Renal cortex interstitium (tissue), 11 donors: ENCODE data around the gene RERE. TPM values are rescaled to one million over a fixed set of nuclear protein-coding genes. Genes with fewer than 3 reads are reported as not detected.

Source experiments
- DNase-seq, 11 donors: peaks; one replicate each; pipeline ENCODE4 v3.0.0-alpha.2; 2013; ENCODE audit warnings: low read depth in 9 of 11, low spot score in 4 of 11; ENCODE audit errors: extremely low read depth in 1 of 11
- polyA plus RNA-seq, 3 donors: library from polyadenylated mRNA; unstranded; fragments of 120-200 nt; gene quantifications; one replicate each; pipeline ENCODE4 v1.2.1, GENCODE V29; 2013; ENCODE audit not compliant: insufficient read length in 3 of 3

The RERE gene
- polyA plus RNA-seq, 3 donors: 149 to 169 (median 157) TPM

GRCh38 chr1:8354038-8354437 is 463.4 kb downstream of the RERE start:
- DNase-seq: no peak

GRCh38 chr1:8352886-8353785 is 464.3 kb downstream of the RERE start:
- no peak for DNase-seq

GRCh38 chr1:8352471-8352845 is 465.0 kb downstream of the RERE start:
- DNase-seq: no peak

DNA sequence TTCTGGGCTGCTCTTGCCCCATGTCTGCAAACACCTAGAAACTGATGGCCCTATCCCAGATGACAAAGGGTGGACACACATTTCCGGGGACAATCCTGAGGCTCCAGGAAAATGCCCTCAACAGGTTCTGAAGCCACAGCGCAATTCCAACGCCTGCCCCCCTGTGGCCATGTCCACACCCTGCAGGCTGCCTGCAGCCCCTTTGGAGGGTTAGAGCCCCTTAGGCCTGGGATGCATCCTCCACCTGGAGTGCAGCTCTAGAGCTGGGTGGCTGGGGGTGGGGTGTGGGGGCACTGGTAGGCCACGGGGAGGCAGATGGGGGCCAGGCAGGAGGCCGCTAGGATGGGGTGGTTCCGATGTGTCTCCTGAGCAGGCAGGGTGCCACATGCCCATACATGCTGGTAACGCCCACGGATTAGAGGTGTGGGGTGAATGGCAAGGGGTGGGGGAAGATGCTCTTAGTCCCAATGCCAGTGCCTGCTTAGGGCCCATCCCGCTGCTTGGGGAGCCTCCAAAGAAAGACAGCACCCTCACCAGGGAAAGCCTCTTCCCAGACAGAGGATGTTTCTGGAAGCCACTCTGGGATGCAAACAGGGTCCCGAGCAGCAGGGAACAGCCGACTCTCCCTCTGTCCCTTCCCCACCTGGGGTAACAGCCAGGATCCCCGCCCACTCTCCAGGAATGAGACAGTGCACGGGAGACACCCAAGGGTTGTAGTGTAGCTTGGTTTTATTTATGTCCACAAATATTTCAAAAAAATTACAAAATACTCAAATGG is 465.6 kb downstream of the RERE start:
- no peak for DNase-seq

DNA sequence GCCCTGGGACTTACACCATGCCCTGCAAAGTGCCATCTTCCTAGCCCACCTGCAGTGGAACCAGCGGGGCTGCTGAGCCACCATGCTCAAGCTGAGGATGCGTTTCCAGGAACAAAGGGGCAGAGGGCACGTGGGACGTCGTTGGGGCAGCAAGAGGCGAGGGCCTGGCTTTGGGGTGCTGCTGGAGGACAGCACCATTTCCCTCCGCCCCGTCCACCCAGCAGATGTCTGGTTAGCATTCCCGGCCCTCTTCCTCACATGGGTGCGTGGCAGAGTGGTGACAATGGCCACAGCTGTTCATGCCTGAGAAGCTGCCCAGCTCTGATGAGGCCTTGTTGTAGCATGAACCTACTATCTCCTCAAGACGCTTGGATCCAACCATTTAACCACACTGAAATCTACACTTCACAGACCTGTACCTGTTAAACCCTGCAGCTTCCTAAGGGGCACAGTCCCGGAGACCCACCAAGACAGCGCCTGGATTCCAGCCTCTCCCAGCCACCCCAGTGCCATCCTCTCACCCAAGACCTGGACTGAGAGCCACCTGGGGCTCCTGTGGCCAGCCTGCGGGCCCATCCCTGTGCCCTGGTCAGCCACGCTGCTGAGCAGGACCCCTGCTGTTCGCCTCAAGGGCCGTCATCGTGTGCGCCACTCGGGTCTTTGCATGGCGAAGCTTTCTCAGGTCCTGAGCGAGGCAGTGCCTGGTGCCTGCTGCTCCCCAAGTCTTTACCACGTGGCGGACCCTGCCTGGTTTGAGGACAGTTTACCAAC is 466.3 kb downstream of the RERE start:
- DNase-seq: no peak

- DNase-seq: no peak
Observed at GRCh38 chr1:8349961-8350360, 467.5 kb downstream of the RERE start.

DNA sequence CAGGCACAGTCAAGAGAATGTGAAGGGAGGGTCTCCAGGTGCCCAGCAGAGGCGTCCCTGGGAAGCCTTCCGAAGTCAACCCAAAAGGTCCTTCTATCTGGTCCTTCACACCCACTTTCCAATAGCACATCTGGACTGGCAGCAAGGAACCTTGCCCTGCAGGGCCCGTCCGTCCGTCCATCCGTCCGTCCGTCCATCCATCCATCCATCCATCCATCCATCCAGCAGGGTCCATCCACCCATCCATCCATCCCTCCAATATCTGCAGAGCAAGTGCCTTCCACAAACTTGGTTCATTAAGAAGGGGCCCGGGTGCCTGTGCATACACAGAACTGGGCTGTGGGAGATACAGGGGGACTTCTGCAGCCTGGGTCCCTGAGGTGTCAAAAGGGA is 468.0 kb downstream of the RERE start:
- DNase-seq: no peak

DNA sequence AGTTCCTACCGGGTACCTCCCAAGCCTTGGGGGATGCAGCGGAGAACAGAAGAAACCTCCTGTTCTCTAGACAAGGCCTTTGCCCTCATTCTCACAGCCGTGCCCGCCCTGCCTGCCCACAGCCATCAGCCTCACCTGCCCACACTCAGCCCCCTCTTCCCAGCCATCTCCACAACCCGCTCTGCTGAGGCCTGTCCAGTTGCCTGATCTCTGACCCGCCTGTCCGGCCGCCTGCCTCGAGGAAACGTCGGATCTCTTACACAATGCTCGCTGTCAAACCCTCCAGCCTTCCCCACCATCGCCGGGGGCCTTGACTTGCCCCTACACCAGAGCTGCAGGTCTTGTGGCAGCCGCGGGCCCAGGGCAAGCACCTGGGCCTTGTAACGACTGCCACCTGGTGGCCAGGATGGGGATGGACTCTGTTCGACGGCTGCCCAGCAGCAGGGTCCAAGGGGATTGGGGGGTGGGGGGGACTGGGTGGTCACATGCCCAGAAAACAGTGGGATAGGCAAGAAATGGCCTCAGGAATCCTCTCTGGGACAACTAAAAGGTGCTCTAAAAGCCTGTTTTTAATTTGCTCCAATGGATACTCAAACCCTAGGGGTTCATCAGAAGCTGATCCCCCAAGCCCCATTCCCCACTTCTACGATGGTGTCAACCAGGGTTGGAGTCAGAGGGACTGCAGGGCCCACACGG is 468.5 kb downstream of the RERE start:
- peak in 3 of 11 donors; percentile 65 to 76 (median 67) for DNase-seq

DNA sequence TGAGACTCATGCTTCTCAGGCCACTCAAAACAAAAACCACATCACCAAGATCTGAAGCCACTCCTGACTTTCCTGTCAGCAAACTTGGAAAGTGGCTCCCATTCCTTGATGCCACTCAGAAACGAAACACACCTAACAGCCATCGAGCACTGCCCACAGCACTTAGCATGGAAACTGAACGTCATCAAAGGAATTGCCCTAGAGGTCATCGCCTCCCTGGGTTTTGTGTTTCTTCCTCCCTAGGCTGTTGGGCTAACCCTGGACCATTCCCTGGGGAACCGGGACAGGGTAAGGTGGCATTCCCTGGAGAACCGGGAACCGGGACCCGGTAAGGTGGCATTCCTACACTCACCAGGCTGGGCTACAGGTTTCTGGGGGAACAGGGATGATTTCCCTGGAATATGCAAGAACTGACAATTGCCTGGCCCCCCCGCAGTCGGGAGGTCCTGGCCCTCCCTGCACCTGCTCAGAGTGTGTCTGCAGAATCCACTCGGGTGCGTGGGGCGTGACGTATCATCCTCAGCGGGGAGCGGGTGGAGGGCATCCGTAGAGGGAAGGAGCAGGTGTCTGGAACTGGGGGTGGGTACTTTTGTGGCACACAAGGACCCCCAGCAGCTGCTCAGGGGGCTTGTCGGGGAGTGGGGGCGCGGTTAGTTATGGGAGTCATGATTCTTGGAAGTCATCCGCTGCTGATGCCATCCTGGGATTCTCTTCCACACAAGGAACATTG is 469.2 kb downstream of the RERE start:
- no peak for DNase-seq

GRCh38 chr1:8347635-8348034 is 469.8 kb downstream of the RERE start:
- DNase-seq: no peak

- DNase-seq: no peak
Observed at GRCh38 chr1:8345621-8346415, 471.6 kb downstream of the RERE start.

- DNase-seq: no peak
Observed at GRCh38 chr1:8344893-8345507, 472.4 kb downstream of the RERE start.

- DNase-seq: peak in 9 of 11 donors; percentile 54 to 83 (median 66)
Observed at GRCh38 chr1:8343464-8344001, 473.9 kb downstream of the RERE start.

- DNase-seq: no peak
Observed at GRCh38 chr1:8343044-8343443, 474.4 kb downstream of the RERE start.

DNA sequence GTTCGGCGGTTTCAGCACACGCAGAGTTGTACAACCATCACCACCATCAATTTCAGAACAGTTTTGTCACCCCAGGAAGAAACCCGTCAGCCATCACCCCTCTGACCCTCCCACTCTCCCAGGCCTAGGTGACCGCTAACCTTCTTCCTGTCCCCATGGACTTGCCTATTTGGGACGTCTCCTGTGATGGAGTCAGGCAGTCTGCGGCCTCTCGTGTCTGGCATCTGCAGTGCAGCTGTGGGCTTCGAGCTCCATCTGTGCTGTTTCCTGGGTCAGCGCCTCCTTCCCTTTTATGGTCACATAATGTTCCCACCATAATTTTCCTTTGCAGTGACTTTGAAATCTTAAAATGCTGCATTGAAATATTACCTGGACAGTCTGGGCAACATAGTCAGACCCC is 475.1 kb downstream of the RERE start:
- DNase-seq: no peak

GRCh38 chr1:8340448-8340847 is 477.0 kb downstream of the RERE start:
- DNase-seq: no peak

- no peak for DNase-seq
Observed at GRCh38 chr1:8339203-8339600, 478.2 kb downstream of the RERE start.
